Endothelial cell of umbilical vein (primary cell): ENCODE data around the gene PTGES3L. TPM values are rescaled to one million over a fixed set of nuclear protein-coding genes. Genes with fewer than 3 reads are reported as not detected.
"Not testable (repeated sequence)": the region's sequence is repeated elsewhere in the genome, so short reads cannot be mapped to it uniquely, and the experiment has no call there.

ENCODE experiments used
- BruUV-seq: library from RNA; stranded (reverse); fragments of 400-500 nt; replicated peaks from 2 replicates; lab custom pipeline; 2021; lab: Mats Ljungman, UMichigan
- CTCF ChIA-PET: fragments of 300-600, 350-600 bp; sonication (Branson Sonifier 250); formaldehyde crosslinking; loops from one replicate; lab custom pipeline; 2021; ENCODE audit warnings: antibody characterized with exemption, inconsistent platforms; lab: Charles Lee
- POLR2A ChIA-PET: fragments of 300-600, 350-600 bp; sonication (Branson Sonifier 250); formaldehyde crosslinking; loops from one replicate; lab custom pipeline; 2021; ENCODE audit warnings: antibody characterized with exemption, inconsistent platforms; lab: Charles Lee
- DNase-seq: peaks from one replicate; pipeline ENCODE4 v3.0.0-alpha.2; 2011; ENCODE audit warnings: low read depth, low spot score
- FAIRE-seq: peaks from 2 replicates; lab custom pipeline; 2011; peaks lifted over from hg19 to GRCh38; lab: Jason Lieb, UNC
- H2AFZ ChIP-seq: 2 replicates; pipeline ENCODE4 v1.6.0; 2012; ENCODE audit warnings: low read depth, low read length, control low read depth, inconsistent platforms
- H3K27ac ChIP-seq: 2 replicates; pipeline ENCODE4 v1.5.1; 2011; ENCODE audit warnings: low read depth, mild to moderate bottlenecking, control low read depth, low read length, moderate library complexity; ENCODE audit not compliant: insufficient read depth
- H3K27me3 ChIP-seq, 2 experiments: 2 replicates each; pipeline versions ENCODE4 v1.6.0 to v1.6.1; 2011; ENCODE audit warnings: low read length in 2 of 2, mixed read lengths in 1 of 2; ENCODE audit not compliant: control insufficient read depth in 2 of 2, insufficient read depth in 2 of 2
- H3K36me3 ChIP-seq, 2 experiments: 2 replicates in 1 of 2; 3 replicates in 1 of 2; pipeline ENCODE4 v1.5.1; 2011; ENCODE audit warnings: low read length in 2 of 2, mild to moderate bottlenecking in 1 of 2, moderate library complexity in 1 of 2; ENCODE audit not compliant: control insufficient read depth in 2 of 2, insufficient read depth in 2 of 2; ENCODE audit errors: extremely low read depth in 1 of 2
- H3K4me1 ChIP-seq: 3 replicates; pipeline ENCODE4 v1.5.1; 2011; ENCODE audit warnings: mild to moderate bottlenecking, low read length; ENCODE audit not compliant: control insufficient read depth, insufficient read depth; ENCODE audit errors: extremely low read depth
- H3K4me2 ChIP-seq: 2 replicates; pipeline ENCODE4 v1.6.1; 2011; ENCODE audit warnings: low read length, control low read depth, mixed read lengths; ENCODE audit not compliant: insufficient read depth
- H3K4me3 ChIP-seq, 3 experiments: fragments of 200-600 bp in 1 of 3; sonication (generic), shearing (Covaris generic) in 1 of 3; replicated peaks in 1 of 3; 2 replicates each; pipeline ENCODE4 v1.5.1; 2011 to 2016; ENCODE audit warnings: control low read depth in 3 of 3, low read length in 3 of 3, mild to moderate bottlenecking in 2 of 3, inconsistent platforms in 1 of 3, low read depth in 1 of 3, moderate library complexity in 1 of 3; ENCODE audit not compliant: insufficient read depth in 1 of 3
- H3K79me2 ChIP-seq: 2 replicates; pipeline ENCODE4 v1.6.0; 2012; ENCODE audit warnings: low read length, inconsistent platforms; ENCODE audit not compliant: control insufficient read depth, insufficient read depth
- H3K9ac ChIP-seq: replicated peaks from 2 replicates; pipeline ENCODE3; 2011; ENCODE audit warnings: low read length, control low read depth; ENCODE audit not compliant: insufficient read depth; ENCODE audit errors: extremely low read depth
- H3K9me1 ChIP-seq: replicated peaks from 3 replicates; pipeline ENCODE4 v1.6.0; 2011; ENCODE audit warnings: mild to moderate bottlenecking, low read length; ENCODE audit not compliant: control insufficient read depth, insufficient read depth; ENCODE audit errors: extremely low read depth
- H3K9me3 ChIP-seq: replicated peaks from 2 replicates; pipeline ENCODE4 v1.5.1; 2012; ENCODE audit warnings: low read length, inconsistent platforms; ENCODE audit not compliant: control insufficient read depth, insufficient read depth
- H4K20me1 ChIP-seq: replicated peaks from 2 replicates; pipeline ENCODE3; 2011; ENCODE audit warnings: mild to moderate bottlenecking, low read length; ENCODE audit not compliant: control insufficient read depth, insufficient read depth; ENCODE audit errors: extremely low read depth
- MYC ChIP-seq: IDR thresholded peaks from one replicate; pipeline ENCODE4 v1.6.1; 2011; ENCODE audit warnings: mild to moderate bottlenecking, low read depth, low read length
- POLR2AphosphoS5 ChIP-seq: IDR thresholded peaks from 2 replicates; pipeline ENCODE4 v1.6.1; 2012; ENCODE audit warnings: low read depth, mild to moderate bottlenecking, control low read depth, low read length, moderate library complexity; ENCODE audit not compliant: insufficient read depth
- dilution Hi-C: fragments of 300-500 bp; cut with MboI; formaldehyde crosslinking; loops from one replicate; pipeline ENCODE4 v1.15.0; 2019; ENCODE audit warnings: low sequenced_read_pairs; ENCODE audit not compliant: extremely low pct_ligation_motif_present
- intact Hi-C: fragments of 100-400 bp; cut with micrococcal nuclease; formaldehyde crosslinking; loops from one replicate; pipeline ENCODE4 v1.10.0; 2022
- polyA plus RNA-seq, 4 experiments: library from polyadenylated mRNA; depleted of rRNA in 3 of 4; stranded (reverse) in 3 of 4; unstranded in 1 of 4; fragments of >200 nt; gene quantifications; 2 replicates each; pipeline versions ENCODE4 v1.2.1 to v1.2.3, GENCODE V29; 2011 to 2012; ENCODE audit warnings: missing spikeins in 1 of 4
- total RNA-seq: library from RNA; stranded (reverse); gene quantifications from 2 replicates; pipeline ENCODE4 v1.2.3, GENCODE V29; 2021

PTGES3L gene
- total and polyA plus RNA-seq, 2 donors (not counting 3 experiments of a cell fraction or from before 2014, with no cell fraction given) = 0.23 TPM; not detected in 1

- Histone ChIP-seq H3K9me3 (no peaks in the 10 kb centered on the region), H3K9ac (no peak overlapping the region), H3K9me1 (no peaks in the 10 kb centered on the region), H4K20me1 (no peaks in the 10 kb centered on the region), H2AFZ (no peak overlapping the region), H3K36me3 (peaks cover 7 to 25% of the 10 kb centered on the region in 2 experiments), H3K4me2 (no peak overlapping the region), H3K27ac (no peak overlapping the region), H3K79me2 (peaks cover 23% of the 10 kb centered on the region), H3K4me3 (no peak overlapping the region), H3K4me1 (peaks cover 21% of the 10 kb centered on the region), H3K27me3 (no peaks in the 10 kb centered on the region)
- dilution Hi-C loops (no loop called here), intact Hi-C loops (no loop called here)
- POLR2A ChIA-PET = no interaction called here
- DNase-seq = no peak
- CTCF ChIA-PET = no interaction called here
- TF ChIP-seq POLR2AphosphoS5 (peak; percentile 3), MYC (no peak)
- no peak for FAIRE-seq
- no TSS peak for BruUV-seq
Measured at GRCh38 chr17:43003542-43004172, 23.8 kb upstream of the PTGES3L start.

GRCh38 chr17:43000894-43001293 lies 21.0 kb upstream of the PTGES3L start:
- FAIRE-seq, H3K4me3 ChIP-seq, intact Hi-C loops, dilution Hi-C loops, H3K27ac ChIP-seq, H3K9me1 ChIP-seq, H3K9me3 ChIP-seq, H3K4me2 ChIP-seq, H4K20me1 ChIP-seq, BruUV-seq, DNase-seq, H3K27me3 ChIP-seq, H2AFZ ChIP-seq, H3K9ac ChIP-seq: not testable (repeated sequence)
- CTCF ChIA-PET = interaction anchor here (1.2 kb wide), 1 partner anchor 10 kb away, joined by 3 read pairs; no protein-coding TSS in a partner anchor
- Histone ChIP-seq H3K4me1 (peaks cover 23% of the 10 kb centered on the region), H3K36me3 (peaks cover 7 to 25% of the 10 kb centered on the region in 2 experiments), H3K79me2 (peaks cover 27% of the 10 kb centered on the region)
- POLR2A ChIA-PET = interaction anchor here (1.1 kb wide), 1 partner anchor 21 kb away, joined by 3 read pairs; the partner anchor contains the start of gene VAT1
